K562 (cell line): Measurements from ENCODE around the gene ACYP2. TPM values are rescaled to one million over a fixed set of nuclear protein-coding genes. Genes with fewer than 3 reads are reported as not detected.

Experiments used
- ATF7 ChIP-seq: fragments of 450-650 bp; IDR thresholded peaks from 2 replicates; pipeline ENCODE4 v1.7.1; 2014; ENCODE audit warnings: mild to moderate bottlenecking, moderate library complexity
- DDX20 ChIP-seq: fragments of 450-650 bp; IDR thresholded peaks from 2 replicates; pipeline ENCODE4 v1.6.1; 2016; ENCODE audit warnings: missing genetic modification characterization, low read depth, mild to moderate bottlenecking, missing compliant biosample characterization, moderate library complexity
- HIVEP1 ChIP-seq: fragments of 250-450 bp; sonication (Bioruptor Pico); IDR thresholded peaks from 2 replicates; pipeline ENCODE4 v1.4.0; 2020; ENCODE audit warnings: mild to moderate bottlenecking
- HNRNPLL ChIP-seq: fragments of 200-400 bp; formaldehyde crosslinking; IDR thresholded peaks from 2 replicates; pipeline ENCODE4 v1.6.1; 2017; ENCODE audit warnings: low read length, low read depth, mild to moderate bottlenecking; ENCODE audit not compliant: poor library complexity, severe bottlenecking
- KDM2B ChIP-seq: fragments of 250-450 bp; sonication (Bioruptor Pico); IDR thresholded peaks from 2 replicates; pipeline ENCODE4 v1.8.0; 2021; ENCODE audit warnings: mild to moderate bottlenecking, moderate library complexity
- KDM5B ChIP-seq: fragments of 200-600 bp; sonication (generic); IDR thresholded peaks from 2 replicates; pipeline ENCODE4 v1.6.1; 2012; ENCODE audit warnings: low read depth, mild to moderate bottlenecking, moderate library complexity, low read length, control low read depth, inconsistent platforms; ENCODE audit not compliant: insufficient replicate concordance
- KLF6 ChIP-seq: fragments of 250-450 bp; sonication (Bioruptor Pico); IDR thresholded peaks from 2 replicates; pipeline ENCODE4 v1.4.0; 2020; ENCODE audit warnings: mild to moderate bottlenecking, moderate library complexity, borderline replicate concordance
- L3MBTL2 ChIP-seq: fragments of 450-650 bp; IDR thresholded peaks from 2 replicates; pipeline ENCODE4 v1.6.1; 2016; ENCODE audit warnings: mild to moderate bottlenecking, moderate library complexity
- MAFG ChIP-seq: fragments of 450-650 bp; conservative IDR thresholded peaks from 2 replicates; pipeline ENCODE4 v1.6.1; 2016; ENCODE audit warnings: missing genetic modification characterization, missing compliant biosample characterization
- MAZ ChIP-seq, 2 experiments: fragments of 450-650 bp in 1 of 2; sonication (generic) in 1 of 2; formaldehyde crosslinking; IDR thresholded peaks in 1 of 2; conservative IDR thresholded peaks in 1 of 2; 2 replicates each; pipeline versions ENCODE4 v1.4.0 to v1.5.0; 2020; ENCODE audit warnings: mild to moderate bottlenecking in 1 of 2, missing genetic modification reagents in 1 of 2
- MCM7 ChIP-seq, 2 experiments: fragments of 450-650 bp; IDR thresholded peaks; 2 replicates each; pipeline ENCODE4 v1.6.1; 2016 to 2018
- RNF2 ChIP-seq: sonication (generic); IDR thresholded peaks from 2 replicates; pipeline ENCODE4 v1.6.1; 2016
- SMARCA4 ChIP-seq: fragments of 450-650 bp; IDR thresholded peaks from 2 replicates; pipeline ENCODE4 v1.6.1; 2016
- TAL1 ChIP-seq: fragments of 450-650 bp; IDR thresholded peaks from 2 replicates; pipeline ENCODE4 v1.6.1; 2016; ENCODE audit warnings: mild to moderate bottlenecking
- ZNF232 ChIP-seq: sonication (generic); formaldehyde crosslinking; IDR thresholded peaks from 2 replicates; pipeline ENCODE4 v1.8.0; 2022; ENCODE audit warnings: mild to moderate bottlenecking, missing genetic modification reagents
- ZNF316 ChIP-seq: fragments of 450-650 bp; IDR thresholded peaks from 2 replicates; pipeline ENCODE4 v1.6.1; 2016
- ZNF347 ChIP-seq: fragments of 450-650 bp; formaldehyde crosslinking; IDR thresholded peaks from 2 replicates; pipeline ENCODE4 v1.4.0; 2020; ENCODE audit warnings: low read depth, mild to moderate bottlenecking, moderate library complexity
- ZNF77 ChIP-seq: fragments of 250-450 bp; sonication (Bioruptor Pico); IDR thresholded peaks from 2 replicates; pipeline ENCODE4 v1.5.0; 2020
- polyA plus RNA-seq, 8 experiments: library from polyadenylated mRNA; depleted of rRNA in 4 of 8; stranded (reverse) in 5 of 8; unstranded in 3 of 8; fragments of >200 nt; fragmentation: Nextera tagmentation in 2 of 8; fragmentation: Illumina TruSeq in 1 of 8; extraction: Ambion mirVana in 2 of 8; extraction: Trizol in 1 of 8; gene quantifications; 2 replicates each; pipeline versions ENCODE4 v1.2.1 to v1.2.3, GENCODE V29; 2011 to 2014; ENCODE audit warnings: inconsistent platforms in 1 of 8, missing spikeins in 1 of 8
- total RNA-seq, 7 experiments: library from RNA; depleted of rRNA in 6 of 7; stranded (reverse); fragments of >200 nt in 6 of 7; fragmentation: Illumina TruSeq in 2 of 7; extraction: Trizol in 2 of 7; gene quantifications; 2 replicates each; pipeline versions ENCODE4 v1.2.1 to v1.2.3, GENCODE V29; 2011 to 2021; ENCODE audit warnings: low replicate concordance in 1 of 7
- TF ChIP-seq, protein P1 (sequence below): fragments of 450-650 bp; IDR thresholded peaks from 2 replicates; pipeline ENCODE4 v1.6.1; 2017; ENCODE audit warnings: antibody characterized with exemption
- TF ChIP-seq, protein P2 (sequence below): fragments of 250-450 bp; sonication (Bioruptor Pico); IDR thresholded peaks from 2 replicates; pipeline ENCODE4 v1.4.0; 2020; ENCODE audit warnings: mild to moderate bottlenecking, moderate library complexity
- TF ChIP-seq, protein P3 (sequence below): fragments of 250-450 bp; sonication (Bioruptor Pico); IDR thresholded peaks from 2 replicates; pipeline ENCODE4 v1.5.0; 2021
- TF ChIP-seq, protein P4 (sequence below): fragments of 450-650 bp; conservative IDR thresholded peaks from 2 replicates; pipeline ENCODE4 v1.6.1; 2016; ENCODE audit warnings: missing genetic modification characterization, low read depth, mild to moderate bottlenecking, missing compliant biosample characterization, moderate library complexity
- TF ChIP-seq, protein P5 (sequence below): sonication (generic); formaldehyde crosslinking; IDR thresholded peaks from 2 replicates; pipeline ENCODE4 v1.9.0; 2022; ENCODE audit warnings: mild to moderate bottlenecking, missing genetic modification reagents

The ACYP2 gene
- total and polyA plus RNA-seq, 9 of the 15 experiments (the other 6 are each of a cell fraction or from before 2014, with no cell fraction given), result 1.0 to 4.1 (median 2.0) TPM

DNA sequence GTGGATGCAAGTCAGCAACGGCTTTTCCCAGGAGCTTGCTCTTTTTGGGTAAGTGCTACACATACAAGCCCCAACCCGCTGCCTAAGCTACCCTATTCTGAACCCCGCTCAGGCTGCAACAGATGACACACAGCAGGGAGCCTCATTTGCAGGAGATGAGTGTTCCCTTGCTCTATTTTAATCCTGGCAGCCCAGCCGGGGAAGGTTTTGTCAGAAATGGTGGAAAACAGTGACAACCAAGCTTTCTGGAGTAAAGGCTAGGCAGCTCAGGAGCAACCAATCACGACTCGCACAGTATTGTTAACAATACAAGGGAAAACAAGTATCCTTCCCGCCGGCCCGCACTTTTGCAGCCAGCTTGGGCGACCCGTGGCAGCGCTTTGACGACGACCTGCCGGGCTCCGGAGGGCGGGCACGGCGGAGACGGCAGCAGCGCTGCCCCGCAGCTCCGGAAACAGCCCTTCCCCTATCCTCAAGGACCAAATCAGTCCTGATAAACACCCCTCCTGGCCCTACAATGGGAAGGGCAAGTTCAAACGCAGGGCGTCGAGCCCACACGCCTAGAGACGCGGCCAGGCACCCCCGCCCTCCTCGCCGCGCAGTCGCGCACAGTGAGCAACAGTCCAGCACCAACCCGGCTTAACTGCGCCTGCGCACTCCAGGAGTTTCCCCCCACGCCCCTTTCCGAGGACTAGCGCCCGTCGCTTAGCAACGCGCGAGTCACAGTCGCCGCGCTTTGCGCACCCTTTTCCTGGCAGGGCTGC, 214.9 kb downstream of the ACYP2 start (continued):
- TF ChIP-seq HIVEP1 (CRISPR knock-in tag) (no peak), RNF2 (peak; percentile 72), ZNF347 (CRISPR knock-in tag) (no peak), KDM2B (CRISPR knock-in tag) (no peak), SMARCA4 (no peak), ZNF77 (CRISPR knock-in tag) (no peak), HNRNPLL (peak; percentile 75), KDM5B (peak; percentile 67), ZNF232 (CRISPR knock-in tag) (no peak), MAFG (tag) (no peak), ATF7 (peak; percentile 56; the same call in 1 of the 2 replicates), ZNF316 (no peak), MAZ (CRISPR knock-in tag; conservative IDR thresholded peaks at IDR 0.05 in 1 of 2, IDR thresholded peaks at IDR 0.05 in 1 of 2) (peak; percentile 84 to 86; a peak in 3 of 4 replicates), TAL1 (no peak), DDX20 (tag) (no peak), MCM7 (IDR thresholded peaks at IDR 0.05) (no peak), L3MBTL2 (peak; percentile 99), KLF6 (no peak)
- TF ChIP-seq, protein P1, sequence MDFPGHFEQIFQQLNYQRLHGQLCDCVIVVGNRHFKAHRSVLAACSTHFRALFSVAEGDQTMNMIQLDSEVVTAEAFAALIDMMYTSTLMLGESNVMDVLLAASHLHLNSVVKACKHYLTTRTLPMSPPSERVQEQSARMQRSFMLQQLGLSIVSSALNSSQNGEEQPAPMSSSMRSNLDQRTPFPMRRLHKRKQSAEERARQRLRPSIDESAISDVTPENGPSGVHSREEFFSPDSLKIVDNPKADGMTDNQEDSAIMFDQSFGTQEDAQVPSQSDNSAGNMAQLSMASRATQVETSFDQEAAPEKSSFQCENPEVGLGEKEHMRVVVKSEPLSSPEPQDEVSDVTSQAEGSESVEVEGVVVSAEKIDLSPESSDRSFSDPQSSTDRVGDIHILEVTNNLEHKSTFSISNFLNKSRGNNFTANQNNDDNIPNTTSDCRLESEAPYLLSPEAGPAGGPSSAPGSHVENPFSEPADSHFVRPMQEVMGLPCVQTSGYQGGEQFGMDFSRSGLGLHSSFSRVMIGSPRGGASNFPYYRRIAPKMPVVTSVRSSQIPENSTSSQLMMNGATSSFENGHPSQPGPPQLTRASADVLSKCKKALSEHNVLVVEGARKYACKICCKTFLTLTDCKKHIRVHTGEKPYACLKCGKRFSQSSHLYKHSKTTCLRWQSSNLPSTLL, result no peak
- TF ChIP-seq, protein P2, sequence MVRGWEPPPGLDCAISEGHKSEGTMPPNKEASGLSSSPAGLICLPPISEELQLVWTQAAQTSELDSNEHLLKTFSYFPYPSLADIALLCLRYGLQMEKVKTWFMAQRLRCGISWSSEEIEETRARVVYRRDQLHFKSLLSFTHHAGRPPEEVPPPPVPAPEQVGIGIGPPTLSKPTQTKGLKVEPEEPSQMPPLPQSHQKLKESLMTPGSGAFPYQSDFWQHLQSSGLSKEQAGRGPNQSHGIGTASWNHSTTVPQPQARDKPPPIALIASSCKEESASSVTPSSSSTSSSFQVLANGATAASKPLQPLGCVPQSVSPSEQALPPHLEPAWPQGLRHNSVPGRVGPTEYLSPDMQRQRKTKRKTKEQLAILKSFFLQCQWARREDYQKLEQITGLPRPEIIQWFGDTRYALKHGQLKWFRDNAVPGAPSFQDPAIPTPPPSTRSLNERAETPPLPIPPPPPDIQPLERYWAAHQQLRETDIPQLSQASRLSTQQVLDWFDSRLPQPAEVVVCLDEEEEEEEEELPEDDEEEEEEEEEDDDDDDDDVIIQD (CRISPR knock-in tag), result no peak
- TF ChIP-seq, protein P3, sequence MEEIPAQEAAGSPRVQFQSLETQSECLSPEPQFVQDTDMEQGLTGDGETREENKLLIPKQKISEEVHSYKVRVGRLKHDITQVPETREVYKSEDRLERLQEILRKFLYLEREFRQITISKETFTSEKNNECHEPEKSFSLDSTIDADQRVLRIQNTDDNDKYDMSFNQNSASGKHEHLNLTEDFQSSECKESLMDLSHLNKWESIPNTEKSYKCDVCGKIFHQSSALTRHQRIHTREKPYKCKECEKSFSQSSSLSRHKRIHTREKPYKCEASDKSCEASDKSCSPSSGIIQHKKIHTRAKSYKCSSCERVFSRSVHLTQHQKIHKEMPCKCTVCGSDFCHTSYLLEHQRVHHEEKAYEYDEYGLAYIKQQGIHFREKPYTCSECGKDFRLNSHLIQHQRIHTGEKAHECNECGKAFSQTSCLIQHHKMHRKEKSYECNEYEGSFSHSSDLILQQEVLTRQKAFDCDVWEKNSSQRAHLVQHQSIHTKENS (CRISPR knock-in tag), result no peak
- TF ChIP-seq, protein P4, sequence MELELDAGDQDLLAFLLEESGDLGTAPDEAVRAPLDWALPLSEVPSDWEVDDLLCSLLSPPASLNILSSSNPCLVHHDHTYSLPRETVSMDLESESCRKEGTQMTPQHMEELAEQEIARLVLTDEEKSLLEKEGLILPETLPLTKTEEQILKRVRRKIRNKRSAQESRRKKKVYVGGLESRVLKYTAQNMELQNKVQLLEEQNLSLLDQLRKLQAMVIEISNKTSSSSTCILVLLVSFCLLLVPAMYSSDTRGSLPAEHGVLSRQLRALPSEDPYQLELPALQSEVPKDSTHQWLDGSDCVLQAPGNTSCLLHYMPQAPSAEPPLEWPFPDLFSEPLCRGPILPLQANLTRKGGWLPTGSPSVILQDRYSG (tag), result peak; percentile 64; the same call in 1 of the 2 replicates
- TF ChIP-seq, protein P5, sequence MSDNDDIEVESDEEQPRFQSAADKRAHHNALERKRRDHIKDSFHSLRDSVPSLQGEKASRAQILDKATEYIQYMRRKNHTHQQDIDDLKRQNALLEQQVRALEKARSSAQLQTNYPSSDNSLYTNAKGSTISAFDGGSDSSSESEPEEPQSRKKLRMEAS, result peak; percentile 80
